ENCODE data around the gene GSX2. TPM values are rescaled to one million over a fixed set of nuclear protein-coding genes. Genes with fewer than 3 reads are reported as not detected.

Gene GSX2
- total and polyA plus RNA-seq, 2 of the 4 experiments (the other 2 are of a cell fraction) = not detected

DNA sequence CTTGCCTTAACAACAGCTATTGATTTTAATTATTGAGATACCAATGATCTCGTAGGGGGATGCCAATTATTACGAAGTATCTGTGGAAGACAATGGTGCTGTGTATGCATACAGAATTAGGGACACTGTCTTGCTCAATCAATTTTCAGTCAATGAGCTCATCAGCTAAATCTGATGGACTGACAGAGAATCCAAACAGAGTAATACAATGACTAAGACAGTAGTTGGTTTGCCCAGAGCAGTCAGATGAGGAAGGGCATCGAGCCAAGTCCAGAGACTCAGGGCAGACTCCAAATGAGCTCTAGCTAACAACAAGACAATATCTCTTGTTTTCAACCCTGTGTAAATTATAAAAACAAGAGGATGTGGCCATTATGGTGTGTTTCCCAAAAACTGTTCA is 14.7 kb upstream of the GSX2 start:
- H3K27ac ChIP-seq (ENCODE audit: insufficient read depth, low read length) = no peak overlapping the region
- no peaks in the 10 kb centered on the region for H3K27me3 ChIP-seq (ENCODE audit: control insufficient read depth, insufficient read depth, low read length)
- H4K20me1 ChIP-seq (ENCODE audit: insufficient read depth, low read length) = no peaks in the 10 kb centered on the region
- H2AK9ac ChIP-seq (replicated peaks; ENCODE audit: low read depth, low read length, poor library complexity) = peak overlapping the region; percentile 29
- peak overlapping the region; percentile 90; the same call in 1 of the 2 replicates for H2AK5ac ChIP-seq (ENCODE audit: low read depth, low read length)
- peak overlapping the region in 1 of 2 experiments; percentile 87; a peak in 2 of 4 replicates for H4K8ac ChIP-seq (ENCODE audit: low read depth in 2 of 2, low read length in 2 of 2)
- intact Hi-C loops (cut with micrococcal nuclease) (no loop called here), dilution Hi-C loops (cut with HindIII; ENCODE audit: low sequenced_read_pairs, unreplicated experiment) (no loop called here), in situ Hi-C loops (cut with MboI; ENCODE audit: low sequenced_read_pairs) (no loop called here)
- peak overlapping the region; percentile 54; the same call in 1 of the 2 replicates for H3K18ac ChIP-seq (ENCODE audit: low read depth, low read length)
- H2BK120ac ChIP-seq (ENCODE audit: low read depth, low read length) = peak overlapping the region; percentile 93
- ChIA-PET CTCF (interaction anchor here (0.7 to 1.3 kb wide), 5 partner anchors 132 to 167 kb away, joined by 3 to 7 read pairs (median 4); no protein-coding TSS in a partner anchor), POLR2A (ENCODE audit: unreplicated experiment) (interaction anchor here (0.5 kb wide), 1 partner anchor 370 kb away, joined by 10 read pairs; no protein-coding TSS in a partner anchor)
- peak overlapping the region; percentile 57; the same call in 1 of the 2 replicates for H4K5ac ChIP-seq (ENCODE audit: low read depth, low read length)
- peak; percentile 55 for ATAC-seq (ENCODE audit: low read depth)
- no peak overlapping the region for H3K4me3 ChIP-seq (ENCODE audit: insufficient read depth, low read depth, low read length)
- H3K4ac ChIP-seq (ENCODE audit: low read depth, low read length) = peak overlapping the region; percentile 87
- H3K9ac ChIP-seq (ENCODE audit: low read depth, low read length) = no peak overlapping the region
- peak overlapping the region; percentile 28 for H2AFZ ChIP-seq (replicated peaks; ENCODE audit: low read length, poor library complexity)
- DNase-seq = peak; percentile 92
- H3K4me2 ChIP-seq (ENCODE audit: low read depth, low read length) = peak overlapping the region; percentile 14; the same call in 1 of the 2 replicates
- H2BK5ac ChIP-seq (ENCODE audit: low read depth, low read length, poor library complexity, severe bottlenecking) = peak overlapping the region; percentile 61
- peak overlapping the region; percentile 91 for H2BK20ac ChIP-seq (ENCODE audit: low read depth, low read length)
- no peaks in the 10 kb centered on the region for H3K36me3 ChIP-seq (ENCODE audit: control insufficient read depth, insufficient read depth, low read length)
- no peaks in the 10 kb centered on the region for H3K9me3 ChIP-seq (ENCODE audit: control insufficient read depth, insufficient read depth, low read length)
- peak overlapping the region; percentile 70; the same call in 1 of the 2 replicates for H4K91ac ChIP-seq (ENCODE audit: insufficient read depth, low read depth, low read length)
- H2BK15ac ChIP-seq (ENCODE audit: low read depth, low read length) = peak overlapping the region; percentile 71; the same call in 1 of the 3 replicates
- no TSS peak for BruUV-seq (replicated peaks)
- WGBS, 2 experiments (ENCODE audit: extremely low coverage in 2 of 2, insufficient read length in 1 of 2) = no CpG with 5 or more reads among the region's 3 CpGs
- peak overlapping the region; percentile 14; the same call in 1 of the 2 replicates for H3K56ac ChIP-seq (ENCODE audit: extremely low read depth, insufficient read depth, low read length)
- H3K4me1 ChIP-seq (ENCODE audit: control insufficient read depth, insufficient read depth, low read length) = peaks cover 12% of the 10 kb centered on the region
- 0 out of 2 replicates have a peak overlapping the region, but pooled peaks have one; percentile 53 for H3K14ac ChIP-seq (replicated peaks; ENCODE audit: low read depth, low read length)
- peaks cover 4 to 19% of the 10 kb centered on the region in 2 experiments; a peak in 2 of 4 replicates for H3K79me1 ChIP-seq (ENCODE audit: low read depth in 1 of 2, low read length in 2 of 2)
- peaks cover 13% of the 10 kb centered on the region; the same call in 1 of the 2 replicates for H3K9me1 ChIP-seq (ENCODE audit: insufficient read depth, low read length)
- H3K23ac ChIP-seq (ENCODE audit: low read depth, low read length) = peak overlapping the region; percentile 57; the same call in 1 of the 2 replicates
- TF ChIP-seq MXI1 (IDR thresholded peaks at IDR 0.05; ENCODE audit: borderline replicate concordance, low read depth, low read length) (no peak), RAD21 (IDR thresholded peaks at IDR 0.05; ENCODE audit: low read length) (no peak), CEBPB (IDR thresholded peaks at IDR 0.05; ENCODE audit: low read depth, low read length) (peak; percentile 97), MAZ (IDR thresholded peaks at IDR 0.05; ENCODE audit: borderline replicate concordance, low read depth, low read length) (no peak), RCOR1 (IDR thresholded peaks at IDR 0.05; ENCODE audit: insufficient replicate concordance, low read length) (no peak), BHLHE40 (IDR thresholded peaks at IDR 0.05; ENCODE audit: low read depth, low read length) (no peak), NFE2L2 (IDR thresholded peaks at IDR 0.05; ENCODE audit: low read depth, low read length) (no peak), CHD1 (IDR thresholded peaks at IDR 0.05; ENCODE audit: low read depth, low read length) (no peak), SMC3 (IDR thresholded peaks at IDR 0.05; ENCODE audit: low read depth, low read length) (no peak), FOS (IDR thresholded peaks at IDR 0.05; ENCODE audit: low read depth, low read length) (peak; percentile 58; the same call in 1 of the 2 replicates), POLR2A (IDR thresholded peaks at IDR 0.05; ENCODE audit: low read depth, low read length) (no peak), RFX5 (IDR thresholded peaks at IDR 0.05; ENCODE audit: low read depth, low read length) (no peak)
- TF ChIP-seq, protein P1, sequence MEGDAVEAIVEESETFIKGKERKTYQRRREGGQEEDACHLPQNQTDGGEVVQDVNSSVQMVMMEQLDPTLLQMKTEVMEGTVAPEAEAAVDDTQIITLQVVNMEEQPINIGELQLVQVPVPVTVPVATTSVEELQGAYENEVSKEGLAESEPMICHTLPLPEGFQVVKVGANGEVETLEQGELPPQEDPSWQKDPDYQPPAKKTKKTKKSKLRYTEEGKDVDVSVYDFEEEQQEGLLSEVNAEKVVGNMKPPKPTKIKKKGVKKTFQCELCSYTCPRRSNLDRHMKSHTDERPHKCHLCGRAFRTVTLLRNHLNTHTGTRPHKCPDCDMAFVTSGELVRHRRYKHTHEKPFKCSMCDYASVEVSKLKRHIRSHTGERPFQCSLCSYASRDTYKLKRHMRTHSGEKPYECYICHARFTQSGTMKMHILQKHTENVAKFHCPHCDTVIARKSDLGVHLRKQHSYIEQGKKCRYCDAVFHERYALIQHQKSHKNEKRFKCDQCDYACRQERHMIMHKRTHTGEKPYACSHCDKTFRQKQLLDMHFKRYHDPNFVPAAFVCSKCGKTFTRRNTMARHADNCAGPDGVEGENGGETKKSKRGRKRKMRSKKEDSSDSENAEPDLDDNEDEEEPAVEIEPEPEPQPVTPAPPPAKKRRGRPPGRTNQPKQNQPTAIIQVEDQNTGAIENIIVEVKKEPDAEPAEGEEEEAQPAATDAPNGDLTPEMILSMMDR (conservative IDR thresholded peaks at IDR 0.05; ENCODE audit: low read depth, low read length) = no peak
- TF ChIP-seq, protein P2, sequence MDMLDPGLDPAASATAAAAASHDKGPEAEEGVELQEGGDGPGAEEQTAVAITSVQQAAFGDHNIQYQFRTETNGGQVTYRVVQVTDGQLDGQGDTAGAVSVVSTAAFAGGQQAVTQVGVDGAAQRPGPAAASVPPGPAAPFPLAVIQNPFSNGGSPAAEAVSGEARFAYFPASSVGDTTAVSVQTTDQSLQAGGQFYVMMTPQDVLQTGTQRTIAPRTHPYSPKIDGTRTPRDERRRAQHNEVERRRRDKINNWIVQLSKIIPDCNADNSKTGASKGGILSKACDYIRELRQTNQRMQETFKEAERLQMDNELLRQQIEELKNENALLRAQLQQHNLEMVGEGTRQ (IDR thresholded peaks at IDR 0.05; ENCODE audit: low read depth, low read length) = no peak
- TF ChIP-seq, protein P3, sequence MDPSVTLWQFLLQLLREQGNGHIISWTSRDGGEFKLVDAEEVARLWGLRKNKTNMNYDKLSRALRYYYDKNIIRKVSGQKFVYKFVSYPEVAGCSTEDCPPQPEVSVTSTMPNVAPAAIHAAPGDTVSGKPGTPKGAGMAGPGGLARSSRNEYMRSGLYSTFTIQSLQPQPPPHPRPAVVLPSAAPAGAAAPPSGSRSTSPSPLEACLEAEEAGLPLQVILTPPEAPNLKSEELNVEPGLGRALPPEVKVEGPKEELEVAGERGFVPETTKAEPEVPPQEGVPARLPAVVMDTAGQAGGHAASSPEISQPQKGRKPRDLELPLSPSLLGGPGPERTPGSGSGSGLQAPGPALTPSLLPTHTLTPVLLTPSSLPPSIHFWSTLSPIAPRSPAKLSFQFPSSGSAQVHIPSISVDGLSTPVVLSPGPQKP (IDR thresholded peaks at IDR 0.05; ENCODE audit: borderline replicate concordance, low read depth, low read length) = no peak

All from IMR-90 (cell line).